HG03097 (cell line): Measurements from ENCODE around the gene AGPAT1.
A peak's percentile ranks its signal among the peaks of the same experiment; 100 is the strongest.
"Not testable (repeated sequence)": the region's sequence is repeated elsewhere in the genome, so short reads cannot be mapped to it uniquely, and the experiment has no call there.

ENCODE experiments used
- ATAC-seq: cut with Tn5 transposase; IDR thresholded peaks from one replicate; pipeline ENCODE4 v1.9.1; 2021; ENCODE audit not compliant: unreplicated experiment, low FRiP score

Gene AGPAT1

GRCh38 chr6:32200711-32201475 lies 25.0 kb upstream of the AGPAT1 start:
- no peak for ATAC-seq

GRCh38 chr6:32198866-32199265 lies 23.0 kb upstream of the AGPAT1 start:
- ATAC-seq: no peak

- ATAC-seq: no peak
Observed at GRCh38 chr6:32198345-32198696, 22.4 kb upstream of the AGPAT1 start.

- ATAC-seq: no peak
Observed at GRCh38 chr6:32196682-32197616, 21.1 kb upstream of the AGPAT1 start.

GRCh38 chr6:32195902-32196681 lies 20.2 kb upstream of the AGPAT1 start:
- ATAC-seq: no peak

- ATAC-seq: peak; percentile 78
Observed at GRCh38 chr6:32195652-32195901, 19.7 kb upstream of the AGPAT1 start.

- ATAC-seq: no peak
Observed at GRCh38 chr6:32194825-32195651, 19.2 kb upstream of the AGPAT1 start.

GRCh38 chr6:32194388-32194787 lies 18.5 kb upstream of the AGPAT1 start:
- ATAC-seq: no peak

- ATAC-seq: not testable (repeated sequence)
Observed at GRCh38 chr6:32193096-32193495, 17.2 kb upstream of the AGPAT1 start.

GRCh38 chr6:32192608-32193039 lies 16.7 kb upstream of the AGPAT1 start, which contains the start of gene GPSM3:
Gene GPSM3 (minus strand): TSS chr6:32192643. CDS start chr6:32192513, 130 bp downstream.
- ATAC-seq: no peak

- ATAC-seq: no peak
Observed at GRCh38 chr6:32191696-32192607, 16.1 kb upstream of the AGPAT1 start.

GRCh38 chr6:32190911-32191677 lies 15.2 kb upstream of the AGPAT1 start:
- ATAC-seq: no peak

GRCh38 chr6:32190054-32190851 lies 14.4 kb upstream of the AGPAT1 start, which contains the start of gene PBX2:
Gene PBX2 (minus strand): TSS chr6:32190202. CDS start chr6:32189915, 287 bp downstream.
- no peak for ATAC-seq

GRCh38 chr6:32189742-32190053 lies 13.8 kb upstream of the AGPAT1 start:
- ATAC-seq: no peak

GRCh38 chr6:32189069-32189741 lies 13.3 kb upstream of the AGPAT1 start:
- ATAC-seq: no peak

GRCh38 chr6:32188381-32189068 lies 12.6 kb upstream of the AGPAT1 start:
- no peak for ATAC-seq
